ENCODE measurements around the gene COL17A1.

Gene COL17A1

GRCh38 chr10:104085801-104086400 lies at the start of gene COL17A1:
TSS of gene COL17A1 (minus strand) at chr10:104085880. CDS start at chr10:104080673, 5,207 bp downstream.
- Histone ChIP-seq H3K4me2 (ENCODE audit: insufficient read depth, low read length) (no peak within 1 kb of the TSS), H3K4me1 (ENCODE audit: insufficient read depth, low read length) (no peaks in the 10 kb centered on the region), H3K79me2 (ENCODE audit: insufficient read depth, low read length) (no peaks in the 10 kb centered on the region), H3K27me3 (ENCODE audit: insufficient read depth, low read length, poor library complexity) (peaks cover 37% of the 10 kb centered on the region), H3K36me3 (ENCODE audit: insufficient read depth, low read length) (no peaks in the 10 kb centered on the region), H3K27ac (ENCODE audit: low read length) (no peak within 1 kb of the TSS), H4K20me1 (ENCODE audit: insufficient read depth, low read length) (no peaks in the 10 kb centered on the region), H3K4me3 (ENCODE audit: low read depth in 1 of 2, low read length in 2 of 2) (no peak within 1 kb of the TSS), H3K9me3 (ENCODE audit: insufficient read depth, low read length, severe bottlenecking) (no peaks in the 10 kb centered on the region), H3K9ac (ENCODE audit: low read depth, low read length) (no peak within 1 kb of the TSS), H2AFZ (ENCODE audit: low read depth, low read length) (no peak within 1 kb of the TSS)
- ATAC-seq (ENCODE audit: insufficient read depth, low read depth) (no peak), DNase-seq (no peak)
- no peak for TF ChIP-seq CTCF (IDR thresholded peaks at IDR 0.05; ENCODE audit: borderline replicate concordance, extremely low read depth, low read length, poor library complexity, severe bottlenecking)
- TF ChIP-seq EZH2 (IDR thresholded peaks at IDR 0.05; ENCODE audit: borderline replicate concordance, low read depth, low read length, severe bottlenecking), result no peak

GRCh38 chr10:104130041-104130440 lies 44.4 kb upstream of the COL17A1 start:
- H3K4me3 ChIP-seq (ENCODE audit: low read depth in 1 of 2, low read length in 2 of 2), result no peak overlapping the region
- TF ChIP-seq EZH2 (IDR thresholded peaks at IDR 0.05; ENCODE audit: borderline replicate concordance, low read depth, low read length, severe bottlenecking) (no peak), CTCF (IDR thresholded peaks at IDR 0.05; ENCODE audit: borderline replicate concordance, extremely low read depth, low read length, poor library complexity, severe bottlenecking) (no peak)

GRCh38 chr10:104128214-104128613 lies 42.5 kb upstream of the COL17A1 start:
- TF ChIP-seq EZH2 (IDR thresholded peaks at IDR 0.05; ENCODE audit: borderline replicate concordance, low read depth, low read length, severe bottlenecking) (no peak), CTCF (IDR thresholded peaks at IDR 0.05; ENCODE audit: borderline replicate concordance, extremely low read depth, low read length, poor library complexity, severe bottlenecking) (no peak)
- no peak overlapping the region for H2AFZ ChIP-seq (ENCODE audit: low read depth, low read length)
- H3K9me3 ChIP-seq (ENCODE audit: insufficient read depth, low read length, severe bottlenecking), result no peaks in the 10 kb centered on the region
- H3K27me3 ChIP-seq (ENCODE audit: insufficient read depth, low read length, poor library complexity), result no peaks in the 10 kb centered on the region
- H3K4me3 ChIP-seq (ENCODE audit: low read depth in 1 of 2, low read length in 2 of 2), result no peak overlapping the region
- DNase-seq (no peak), ATAC-seq (ENCODE audit: insufficient read depth, low read depth) (no peak)
- H4K20me1 ChIP-seq (ENCODE audit: insufficient read depth, low read length), result no peaks in the 10 kb centered on the region
- no peak overlapping the region for H3K9ac ChIP-seq (ENCODE audit: low read depth, low read length)
- no peak overlapping the region for H3K4me2 ChIP-seq (ENCODE audit: insufficient read depth, low read length)
- H3K4me1 ChIP-seq (ENCODE audit: insufficient read depth, low read length), result peaks cover 8% of the 10 kb centered on the region
- H3K27ac ChIP-seq (ENCODE audit: low read length), result no peak overlapping the region
- H3K79me2 ChIP-seq (ENCODE audit: insufficient read depth, low read length), result 0 out of 2 replicates have a peak, but pooled peaks cover 1% of the 10 kb centered on the region
- H3K36me3 ChIP-seq (ENCODE audit: insufficient read depth, low read length), result peaks cover 8% of the 10 kb centered on the region; the same call in 1 of the 2 replicates

More at GRCh38 chr10:104130041-104130440, 44.4 kb upstream of the COL17A1 start:
- DNase-seq, result no peak
- Histone ChIP-seq H3K4me1 (ENCODE audit: insufficient read depth, low read length) (no peaks in the 10 kb centered on the region), H3K9ac (ENCODE audit: low read depth, low read length) (no peak overlapping the region), H3K27me3 (ENCODE audit: insufficient read depth, low read length, poor library complexity) (peaks cover 3% of the 10 kb centered on the region), H4K20me1 (ENCODE audit: insufficient read depth, low read length) (no peaks in the 10 kb centered on the region), H3K9me3 (ENCODE audit: insufficient read depth, low read length, severe bottlenecking) (no peaks in the 10 kb centered on the region), H3K79me2 (ENCODE audit: insufficient read depth, low read length) (no peaks in the 10 kb centered on the region), H3K27ac (ENCODE audit: low read length) (no peak overlapping the region), H3K36me3 (ENCODE audit: insufficient read depth, low read length) (peaks cover 5% of the 10 kb centered on the region; the same call in 1 of the 2 replicates), H3K4me2 (ENCODE audit: insufficient read depth, low read length) (no peak overlapping the region), H2AFZ (ENCODE audit: low read depth, low read length) (no peak overlapping the region)
- ATAC-seq (ENCODE audit: insufficient read depth, low read depth), result no peak

Measured in DND-41 (cell line).